GM12892 (cell line): Measurements from ENCODE around the gene TADA2A.

ENCODE experiments used
- DNase-seq: peaks from one replicate; pipeline ENCODE4 v3.0.0; 2011; ENCODE audit not compliant: insufficient read length
- FAIRE-seq: peaks from 2 replicates; lab custom pipeline; 2011; peaks lifted over from hg19 to GRCh38; lab: Jason Lieb, UNC
- POLR2A ChIP-seq: IDR thresholded peaks from 2 replicates; pipeline ENCODE4 v1.6.1; 2011; ENCODE audit warnings: low read depth, low read length, control low read depth
- POLR2AphosphoS5 ChIP-seq: IDR thresholded peaks from 2 replicates; pipeline ENCODE4 v1.6.1; 2011; ENCODE audit warnings: low read depth, low read length, control low read depth
- TAF1 ChIP-seq: IDR thresholded peaks from 2 replicates; pipeline ENCODE4 v1.6.1; 2011; ENCODE audit warnings: low read depth, mild to moderate bottlenecking, control low read depth, low read length, borderline replicate concordance

Gene TADA2A

DNA sequence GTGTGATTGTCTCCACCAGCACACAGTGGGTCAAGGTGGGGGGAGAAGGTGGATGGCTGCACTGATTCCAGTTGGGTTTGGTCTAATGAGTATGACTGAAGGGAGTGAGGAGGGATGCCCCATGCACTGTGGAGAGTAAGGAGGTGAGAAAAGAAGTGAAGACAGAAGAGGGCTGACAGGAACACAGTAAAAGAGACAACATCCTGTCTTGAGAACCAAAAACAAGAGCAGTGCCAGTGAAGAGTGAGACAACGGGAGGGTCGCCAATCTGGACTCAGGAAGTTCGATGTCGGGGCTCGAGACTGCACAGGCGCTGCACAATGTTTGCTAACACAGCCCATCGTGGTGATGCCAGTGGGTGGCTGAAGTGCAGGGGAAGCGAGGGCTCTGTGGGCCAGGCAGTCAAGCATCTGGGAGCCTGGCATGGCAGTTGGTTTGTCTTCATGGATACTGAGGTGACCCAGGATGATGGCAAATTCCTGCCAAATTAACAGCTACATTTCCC is 117.1 kb downstream of the TADA2A start:
- TF ChIP-seq POLR2A = no peak
- no peak for TF ChIP-seq TAF1

GRCh38 chr17:37527249-37527851 is 120.7 kb downstream of the TADA2A start:
- TF ChIP-seq TAF1 (no peak), POLR2A (no peak), POLR2AphosphoS5 (no peak)
- DNase-seq (peak; percentile 32), FAIRE-seq (no peak)

More for the DNA sequence above, 117.1 kb downstream of the TADA2A start:
- no peak for DNase-seq
- FAIRE-seq = no peak
